K562 (cell line): ENCODE results near the gene AK5.

Experiments used
- BRCA1 ChIP-seq, 2 experiments: fragments of 450-650 bp in 1 of 2; sonication (generic) in 1 of 2; formaldehyde crosslinking in 1 of 2; IDR thresholded peaks; 2 replicates each; pipeline versions ENCODE4 v1.5.0 to v1.6.1; 2017 to 2020; ENCODE audit warnings: mild to moderate bottlenecking in 1 of 2, missing genetic modification reagents in 1 of 2
- CHD2 ChIP-seq: IDR thresholded peaks from 2 replicates; pipeline ENCODE4 v1.6.1; 2011; ENCODE audit warnings: low read depth, low read length
- DPF2 ChIP-seq: fragments of 450-650 bp; IDR thresholded peaks from 2 replicates; pipeline ENCODE4 v1.6.1; 2016
- MGA ChIP-seq: fragments of 450-650 bp; IDR thresholded peaks from 2 replicates; pipeline ENCODE4 v1.6.1; 2016; ENCODE audit warnings: mild to moderate bottlenecking, moderate library complexity
- NCOA1 ChIP-seq: fragments of 450-650 bp; IDR thresholded peaks from 2 replicates; pipeline ENCODE4 v1.6.1; 2016; ENCODE audit warnings: low read depth
- POLR2A ChIP-seq: fragments of 450-650 bp; conservative IDR thresholded peaks from 2 replicates; pipeline ENCODE4 v1.6.1; 2016
- TAF1 ChIP-seq: IDR thresholded peaks from 2 replicates; pipeline ENCODE4 v1.6.1; 2011; ENCODE audit warnings: mild to moderate bottlenecking, low read length, moderate library complexity; ENCODE audit not compliant: insufficient read depth, control insufficient read depth, severe bottlenecking; ENCODE audit errors: extremely low read depth
- TBP ChIP-seq: optimal IDR thresholded peaks from 2 replicates; pipeline ENCODE3; 2011; ENCODE audit warnings: low read depth, low read length, improper control_type of control experiment
- TFAP4 ChIP-seq: sonication (generic); formaldehyde crosslinking; IDR thresholded peaks from 2 replicates; pipeline ENCODE4 v1.8.0; 2022; ENCODE audit warnings: missing genetic modification reagents, mild to moderate bottlenecking, moderate library complexity, borderline replicate concordance
- TSHZ1 ChIP-seq: fragments of 250-450 bp; sonication (Bioruptor Pico); IDR thresholded peaks from 2 replicates; pipeline ENCODE4 v1.4.0; 2020; ENCODE audit warnings: mild to moderate bottlenecking, moderate library complexity
- TF ChIP-seq, protein P1 (sequence below): sonication (generic); formaldehyde crosslinking; IDR thresholded peaks from 2 replicates; pipeline ENCODE4 v1.8.0; 2022; ENCODE audit warnings: mild to moderate bottlenecking, low read depth, missing genetic modification reagents

DNA sequence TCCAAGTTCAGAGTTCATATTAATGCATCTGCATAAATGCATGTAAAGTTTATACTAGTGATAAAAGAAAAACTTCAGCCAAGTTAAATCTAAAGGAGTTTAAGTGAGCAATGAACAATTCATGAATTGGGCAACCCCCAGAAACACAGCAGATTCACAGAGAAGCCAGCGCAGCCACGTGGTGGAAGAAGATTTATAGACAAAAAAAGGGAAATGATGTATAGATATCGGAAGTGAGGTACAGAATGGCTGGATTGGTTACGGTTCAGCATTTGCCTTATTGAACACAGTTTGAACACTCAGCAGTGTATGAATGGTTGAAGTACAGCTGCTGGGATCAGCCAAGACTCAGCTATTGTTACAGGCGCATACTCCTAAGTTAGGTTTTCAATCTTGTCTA is 5.7 kb downstream of the AK5 start:
- TF ChIP-seq TFAP4 (no peak), DPF2 (no peak), TBP (no peak), POLR2A (no peak), CHD2 (no peak), BRCA1 (IDR thresholded peaks at IDR 0.05) (no peak), BRCA1 (CRISPR knock-in tag; IDR thresholded peaks at IDR 0.05) (no peak), NCOA1 (no peak), MGA (no peak), TAF1 (no peak), TSHZ1 (no peak)
- TF ChIP-seq, protein P1, sequence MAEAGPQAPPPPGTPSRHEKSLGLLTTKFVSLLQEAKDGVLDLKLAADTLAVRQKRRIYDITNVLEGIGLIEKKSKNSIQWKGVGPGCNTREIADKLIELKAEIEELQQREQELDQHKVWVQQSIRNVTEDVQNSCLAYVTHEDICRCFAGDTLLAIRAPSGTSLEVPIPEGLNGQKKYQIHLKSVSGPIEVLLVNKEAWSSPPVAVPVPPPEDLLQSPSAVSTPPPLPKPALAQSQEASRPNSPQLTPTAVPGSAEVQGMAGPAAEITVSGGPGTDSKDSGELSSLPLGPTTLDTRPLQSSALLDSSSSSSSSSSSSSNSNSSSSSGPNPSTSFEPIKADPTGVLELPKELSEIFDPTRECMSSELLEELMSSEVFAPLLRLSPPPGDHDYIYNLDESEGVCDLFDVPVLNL (CRISPR knock-in tag), result no peak
